ENCODE results near the gene SH3RF3. TPM values are rescaled to one million over a fixed set of nuclear protein-coding genes. Genes with fewer than 3 reads are reported as not detected.

Gene SH3RF3
- polyA plus RNA-seq, 1 donor (not counting 4 experiments of a cell fraction or from before 2014, with no cell fraction given) = 0.08 TPM

DNA sequence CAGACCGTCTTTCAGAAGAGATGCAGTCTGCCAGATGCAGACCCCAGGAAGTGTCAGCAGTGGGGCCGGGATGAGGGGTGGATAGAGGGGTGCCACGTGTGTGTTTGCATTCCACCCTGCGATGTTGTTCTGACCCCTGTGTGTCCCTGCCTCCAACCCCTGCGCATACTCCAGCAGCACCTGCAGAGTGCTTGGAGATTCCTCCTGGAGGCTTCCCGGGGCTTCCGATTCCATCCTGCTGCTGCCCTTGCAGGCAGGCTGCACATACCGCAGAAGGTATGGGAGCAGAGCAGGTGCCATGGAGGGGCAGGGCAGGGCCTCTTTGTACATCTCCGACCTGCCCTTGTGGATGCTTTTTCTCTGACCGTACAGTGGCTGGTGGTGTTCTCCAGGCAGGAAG is 177.2 kb downstream of the SH3RF3 start:
- Histone ChIP-seq H3K9ac (ENCODE audit: control insufficient read depth, extremely low read depth, insufficient read depth, low read length) (no peak overlapping the region), H3K27me3 (ENCODE audit: control insufficient read depth, extremely low read depth, insufficient read depth, low read length) (peaks cover 13% of the 10 kb centered on the region), H2AFZ (ENCODE audit: control insufficient read depth, low read length) (no peak overlapping the region), H3K4me2 (ENCODE audit: control insufficient read depth, extremely low read depth, insufficient read depth, low read depth, low read length) (no peak overlapping the region), H3K9me3 (ENCODE audit: control insufficient read depth, low read depth, low read length) (no peaks in the 10 kb centered on the region), H3K79me2 (ENCODE audit: control insufficient read depth, insufficient read depth, low read length) (no peaks in the 10 kb centered on the region), H3K9me1 (ENCODE audit: control insufficient read depth, extremely low read depth, insufficient read depth, low read length) (no peaks in the 10 kb centered on the region), H3K4me1 (ENCODE audit: control insufficient read depth, extremely low read depth, insufficient read depth, low read length) (no peaks in the 10 kb centered on the region), H3K36me3 (ENCODE audit: control insufficient read depth in 2 of 2, extremely low read depth in 1 of 2, insufficient read depth in 2 of 2, low read length in 2 of 2) (no peaks in the 10 kb centered on the region), H4K20me1 (ENCODE audit: control insufficient read depth, extremely low read depth, insufficient read depth, low read length) (no peaks in the 10 kb centered on the region), H3K4me3 (ENCODE audit: control insufficient read depth in 2 of 3, extremely low read depth in 1 of 3, insufficient read depth in 2 of 3, low read depth in 1 of 3, low read length in 3 of 3) (no peak overlapping the region), H3K27ac (ENCODE audit: control insufficient read depth, insufficient read depth, low read length) (no peak overlapping the region)
- DNase-seq (ENCODE audit: low read depth, low spot score) (no peak), FAIRE-seq (no peak)
- dilution Hi-C loops (cut with MboI; ENCODE audit: extremely low pct_ligation_motif_present, low sequenced_read_pairs) = no loop called here
- TF ChIP-seq EZH2 (IDR thresholded peaks at IDR 0.05; ENCODE audit: low read length) = no peak
- TF ChIP-seq, protein P1, sequence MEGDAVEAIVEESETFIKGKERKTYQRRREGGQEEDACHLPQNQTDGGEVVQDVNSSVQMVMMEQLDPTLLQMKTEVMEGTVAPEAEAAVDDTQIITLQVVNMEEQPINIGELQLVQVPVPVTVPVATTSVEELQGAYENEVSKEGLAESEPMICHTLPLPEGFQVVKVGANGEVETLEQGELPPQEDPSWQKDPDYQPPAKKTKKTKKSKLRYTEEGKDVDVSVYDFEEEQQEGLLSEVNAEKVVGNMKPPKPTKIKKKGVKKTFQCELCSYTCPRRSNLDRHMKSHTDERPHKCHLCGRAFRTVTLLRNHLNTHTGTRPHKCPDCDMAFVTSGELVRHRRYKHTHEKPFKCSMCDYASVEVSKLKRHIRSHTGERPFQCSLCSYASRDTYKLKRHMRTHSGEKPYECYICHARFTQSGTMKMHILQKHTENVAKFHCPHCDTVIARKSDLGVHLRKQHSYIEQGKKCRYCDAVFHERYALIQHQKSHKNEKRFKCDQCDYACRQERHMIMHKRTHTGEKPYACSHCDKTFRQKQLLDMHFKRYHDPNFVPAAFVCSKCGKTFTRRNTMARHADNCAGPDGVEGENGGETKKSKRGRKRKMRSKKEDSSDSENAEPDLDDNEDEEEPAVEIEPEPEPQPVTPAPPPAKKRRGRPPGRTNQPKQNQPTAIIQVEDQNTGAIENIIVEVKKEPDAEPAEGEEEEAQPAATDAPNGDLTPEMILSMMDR (optimal IDR thresholded peaks at IDR 0.05 in 1 of 3, IDR thresholded peaks at IDR 0.05 in 1 of 3, conservative IDR thresholded peaks at IDR 0.05 in 1 of 3; ENCODE audit: extremely low read depth in 1 of 3, insufficient read depth in 2 of 3, low read length in 3 of 3) = no peak

DNA sequence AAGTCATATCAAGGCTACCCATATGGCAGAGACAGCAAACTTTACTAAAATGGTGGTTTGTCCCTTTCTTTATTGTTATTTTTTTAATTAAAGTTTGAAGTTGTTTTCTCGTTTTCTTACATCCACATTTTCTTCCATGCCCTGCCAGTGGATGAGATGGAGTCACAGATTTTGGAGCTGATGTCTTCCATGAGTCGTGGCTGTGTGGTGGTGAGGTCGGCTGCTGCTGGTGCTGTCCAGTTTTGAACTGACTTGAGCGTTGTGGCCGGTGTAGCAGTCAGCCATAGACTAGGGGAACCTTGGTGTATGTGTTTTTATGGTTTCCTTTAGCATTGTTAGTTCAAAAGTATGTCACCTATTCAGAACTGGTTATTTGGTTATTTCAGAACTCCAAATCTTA is 182.8 kb downstream of the SH3RF3 start:
- FAIRE-seq (no peak), DNase-seq (ENCODE audit: low read depth, low spot score) (no peak)
- TF ChIP-seq EZH2 (IDR thresholded peaks at IDR 0.05; ENCODE audit: low read length) = no peak
- TF ChIP-seq, protein P1 (optimal IDR thresholded peaks at IDR 0.05 in 1 of 3, IDR thresholded peaks at IDR 0.05 in 1 of 3, conservative IDR thresholded peaks at IDR 0.05 in 1 of 3; ENCODE audit: extremely low read depth in 1 of 3, insufficient read depth in 2 of 3, low read length in 3 of 3) = no peak
- H3K36me3 ChIP-seq (ENCODE audit: control insufficient read depth in 2 of 2, extremely low read depth in 1 of 2, insufficient read depth in 2 of 2, low read length in 2 of 2) = no peaks in the 10 kb centered on the region
- H4K20me1 ChIP-seq (ENCODE audit: control insufficient read depth, extremely low read depth, insufficient read depth, low read length) = no peaks in the 10 kb centered on the region
- no peak overlapping the region for H3K27ac ChIP-seq (ENCODE audit: control insufficient read depth, insufficient read depth, low read length)
- no peak overlapping the region for H3K4me3 ChIP-seq (ENCODE audit: control insufficient read depth in 2 of 3, extremely low read depth in 1 of 3, insufficient read depth in 2 of 3, low read depth in 1 of 3, low read length in 3 of 3)
- no peak overlapping the region for H2AFZ ChIP-seq (ENCODE audit: control insufficient read depth, low read length)
- H3K4me1 ChIP-seq (ENCODE audit: control insufficient read depth, extremely low read depth, insufficient read depth, low read length) = no peaks in the 10 kb centered on the region
- no peak overlapping the region for H3K4me2 ChIP-seq (ENCODE audit: control insufficient read depth, extremely low read depth, insufficient read depth, low read depth, low read length)
- H3K9me1 ChIP-seq (ENCODE audit: control insufficient read depth, extremely low read depth, insufficient read depth, low read length) = no peaks in the 10 kb centered on the region
- H3K27me3 ChIP-seq (ENCODE audit: control insufficient read depth, extremely low read depth, insufficient read depth, low read length) = peaks cover 22% of the 10 kb centered on the region
- no peak overlapping the region for H3K9ac ChIP-seq (ENCODE audit: control insufficient read depth, extremely low read depth, insufficient read depth, low read length)
- no peaks in the 10 kb centered on the region for H3K9me3 ChIP-seq (ENCODE audit: control insufficient read depth, low read depth, low read length)
- dilution Hi-C loops (cut with MboI; ENCODE audit: extremely low pct_ligation_motif_present, low sequenced_read_pairs) = no loop called here
- H3K79me2 ChIP-seq (ENCODE audit: control insufficient read depth, insufficient read depth, low read length) = no peaks in the 10 kb centered on the region

All from keratinocyte (primary cell).